ENCODE results near the gene MCUR1. TPM values are rescaled to one million over a fixed set of nuclear protein-coding genes. Genes with fewer than 3 reads are reported as not detected.
"Not testable (repeated sequence)": the region's sequence is repeated elsewhere in the genome, so short reads cannot be mapped to it uniquely, and the experiment has no call there.

The MCUR1 gene
- total RNA-seq, 1 donor from 2014 or later, result 39.8 TPM

- H3K36me3 Mint-ChIP-seq (ENCODE audit: low read depth), result no peaks in the 10 kb centered on the region
- no peaks in the 10 kb centered on the region for H3K9me3 Mint-ChIP-seq
- peaks cover 5% of the 10 kb centered on the region for H3K4me1 Mint-ChIP-seq (ENCODE audit: low read depth)
- H3K27ac Mint-ChIP-seq, result no peak overlapping the region
- DNase-seq (ENCODE audit: low spot score), result no peak
- no peak overlapping the region for H3K4me3 Mint-ChIP-seq (ENCODE audit: low read depth)
- H3K27me3 Mint-ChIP-seq (ENCODE audit: low read depth), result peaks cover 12% of the 10 kb centered on the region
- intact Hi-C loops (cut with micrococcal nuclease), result no loop called here
These were observed 32.5 kb upstream of the MCUR1 start for GRCh38 chr6:13846841-13847240.

DNA sequence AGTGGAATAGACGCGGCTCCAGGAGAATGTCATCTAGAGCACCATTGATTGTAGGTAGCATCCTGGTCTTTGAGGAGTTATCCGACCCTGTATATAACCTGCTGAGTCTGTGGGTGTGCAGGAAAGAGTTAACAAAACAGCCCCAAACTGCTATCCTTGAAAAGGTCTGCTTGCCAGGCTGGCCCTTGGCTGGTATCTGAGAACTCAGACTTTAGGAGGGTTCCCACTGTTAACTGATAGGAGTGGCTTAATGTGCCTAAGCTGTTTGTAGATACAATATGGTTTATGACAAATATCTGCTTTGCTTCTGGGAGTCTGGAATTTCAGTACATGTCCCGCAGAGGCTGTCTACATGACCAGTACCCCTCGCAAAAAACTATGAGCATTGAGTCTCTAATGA is 27.6 kb upstream of the MCUR1 start:
- Mint-ChIP-seq H3K4me1 (ENCODE audit: low read depth) (peaks cover 17% of the 10 kb centered on the region), H3K9me3 (no peaks in the 10 kb centered on the region), H3K27me3 (ENCODE audit: low read depth) (peaks cover under 1% of the 10 kb centered on the region), H3K27ac (no peak overlapping the region), H3K36me3 (ENCODE audit: low read depth) (no peaks in the 10 kb centered on the region), H3K4me3 (ENCODE audit: low read depth) (no peak overlapping the region)
- intact Hi-C loops (cut with micrococcal nuclease), result no loop called here
- DNase-seq (ENCODE audit: low spot score), result no peak

DNA sequence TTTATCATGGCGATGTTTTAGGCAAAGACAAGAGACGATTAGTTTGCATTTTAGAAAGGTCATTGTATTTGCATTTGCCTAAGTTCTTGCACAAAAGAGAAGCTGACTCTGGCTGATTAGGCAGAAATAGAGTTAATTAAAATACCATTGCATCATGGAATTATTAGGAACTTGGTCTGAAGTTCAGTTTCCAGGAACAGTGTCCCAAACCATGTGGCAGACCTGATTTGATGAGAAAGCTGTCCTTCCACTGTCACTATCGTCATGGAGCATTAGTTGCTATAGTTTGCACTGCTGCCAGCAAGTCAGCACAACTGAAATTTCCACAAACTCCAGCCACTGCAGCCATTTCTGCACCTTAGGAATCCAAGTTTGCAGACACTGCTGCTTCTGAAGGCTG is 24.3 kb upstream of the MCUR1 start:
- intact Hi-C loops (cut with micrococcal nuclease), result no loop called here
- Mint-ChIP-seq H3K27ac (no peak overlapping the region), H3K9me3 (peaks cover 4% of the 10 kb centered on the region), H3K27me3 (ENCODE audit: low read depth) (peaks cover 20% of the 10 kb centered on the region), H3K4me3 (ENCODE audit: low read depth) (no peak overlapping the region), H3K36me3 (ENCODE audit: low read depth) (no peaks in the 10 kb centered on the region), H3K4me1 (ENCODE audit: low read depth) (peaks cover 28% of the 10 kb centered on the region)
- DNase-seq (ENCODE audit: low spot score), result no peak

DNA sequence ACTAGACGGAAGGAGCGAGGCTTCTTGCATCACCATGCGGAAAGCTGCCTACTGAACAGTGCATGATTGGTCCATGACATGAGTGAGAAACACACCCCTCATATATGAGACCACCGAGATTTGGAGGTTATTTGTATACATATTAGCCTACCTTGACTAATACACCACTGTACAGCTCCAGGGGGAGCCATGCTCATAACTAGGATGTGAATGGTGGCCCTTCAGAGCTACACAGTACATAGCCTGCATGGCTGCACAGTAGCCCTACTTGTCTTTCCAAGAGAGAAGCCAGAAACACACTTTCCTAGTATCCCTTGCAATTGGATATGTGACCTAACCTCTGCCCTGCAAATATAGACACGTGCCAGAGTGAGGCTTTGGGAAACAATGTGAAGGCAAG is 21.8 kb upstream of the MCUR1 start:
- H3K4me1 Mint-ChIP-seq (ENCODE audit: low read depth), result peaks cover 16% of the 10 kb centered on the region
- no peak for DNase-seq (ENCODE audit: low spot score)
- no peaks in the 10 kb centered on the region for H3K36me3 Mint-ChIP-seq (ENCODE audit: low read depth)
- H3K4me3 Mint-ChIP-seq (ENCODE audit: low read depth), result no peak overlapping the region
- H3K27ac Mint-ChIP-seq, result no peak overlapping the region
- peaks cover 23% of the 10 kb centered on the region for H3K27me3 Mint-ChIP-seq (ENCODE audit: low read depth)
- peaks cover 5% of the 10 kb centered on the region for H3K9me3 Mint-ChIP-seq
- intact Hi-C loops (cut with micrococcal nuclease), result no loop called here

GRCh38 chr6:13834790-13835189 is 20.4 kb upstream of the MCUR1 start:
- intact Hi-C loops (cut with micrococcal nuclease), result no loop called here
- H3K36me3 Mint-ChIP-seq (ENCODE audit: low read depth), result no peaks in the 10 kb centered on the region

DNA sequence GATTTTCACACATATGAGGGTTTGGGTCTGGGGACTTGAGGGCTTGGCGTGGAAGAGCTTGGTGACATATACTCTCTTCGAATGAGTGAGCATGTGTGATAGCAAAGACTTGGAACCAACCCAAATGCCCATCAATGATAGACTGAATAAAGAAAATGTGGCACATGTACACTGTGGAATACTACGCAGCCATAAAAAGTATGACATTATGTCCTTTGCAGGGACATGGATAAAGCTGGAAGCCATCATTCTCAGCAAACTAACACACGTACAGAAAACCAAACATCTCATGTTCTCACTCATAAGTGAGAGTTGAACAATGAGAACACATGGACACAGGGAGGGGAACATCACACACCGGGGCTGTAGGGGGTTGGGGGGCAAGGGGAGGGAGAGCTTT is 19.7 kb upstream of the MCUR1 start:
- not testable (repeated sequence) for H3K9me3 Mint-ChIP-seq

More at GRCh38 chr6:13834790-13835189, 20.4 kb upstream of the MCUR1 start:
- Mint-ChIP-seq H3K4me3 (ENCODE audit: low read depth) (no peak overlapping the region), H3K4me1 (ENCODE audit: low read depth) (peaks cover 16% of the 10 kb centered on the region), H3K27me3 (ENCODE audit: low read depth) (peaks cover 23% of the 10 kb centered on the region), H3K27ac (no peak overlapping the region), H3K9me3 (peaks cover 5% of the 10 kb centered on the region)
- DNase-seq (ENCODE audit: low spot score), result no peak

GRCh38 chr6:13832778-13833177 is 18.4 kb upstream of the MCUR1 start:
- intact Hi-C loops (cut with micrococcal nuclease), result no loop called here
- no peak for DNase-seq (ENCODE audit: low spot score)

More for the DNA sequence above, 19.7 kb upstream of the MCUR1 start:
- H3K27ac Mint-ChIP-seq; intact Hi-C loops (cut with micrococcal nuclease); DNase-seq (ENCODE audit: low spot score); H3K4me3 Mint-ChIP-seq (ENCODE audit: low read depth); H3K36me3 Mint-ChIP-seq (ENCODE audit: low read depth): not testable (repeated sequence)
- Mint-ChIP-seq H3K27me3 (ENCODE audit: low read depth) (peaks cover 23% of the 10 kb centered on the region), H3K4me1 (ENCODE audit: low read depth) (peaks cover 16% of the 10 kb centered on the region)

GRCh38 chr6:13831615-13832014 is 17.3 kb upstream of the MCUR1 start:
- H3K9me3 Mint-ChIP-seq, result peaks cover 5% of the 10 kb centered on the region
- no peak overlapping the region for H3K27ac Mint-ChIP-seq
- H3K4me1 Mint-ChIP-seq (ENCODE audit: low read depth), result peaks cover 10% of the 10 kb centered on the region
- H3K36me3 Mint-ChIP-seq (ENCODE audit: low read depth), result no peaks in the 10 kb centered on the region
- intact Hi-C loops (cut with micrococcal nuclease), result no loop called here
- DNase-seq (ENCODE audit: low spot score), result no peak
- H3K4me3 Mint-ChIP-seq (ENCODE audit: low read depth), result no peak overlapping the region
- peaks cover 27% of the 10 kb centered on the region for H3K27me3 Mint-ChIP-seq (ENCODE audit: low read depth)

More at GRCh38 chr6:13832778-13833177, 18.4 kb upstream of the MCUR1 start:
- no peaks in the 10 kb centered on the region for H3K36me3 Mint-ChIP-seq (ENCODE audit: low read depth)
- peaks cover 5% of the 10 kb centered on the region for H3K9me3 Mint-ChIP-seq
- H3K27me3 Mint-ChIP-seq (ENCODE audit: low read depth), result peaks cover 23% of the 10 kb centered on the region
- H3K4me1 Mint-ChIP-seq (ENCODE audit: low read depth), result peaks cover 16% of the 10 kb centered on the region
- no peak overlapping the region for H3K27ac Mint-ChIP-seq
- no peak overlapping the region for H3K4me3 Mint-ChIP-seq (ENCODE audit: low read depth)

GRCh38 chr6:13830803-13831202 is 16.4 kb upstream of the MCUR1 start:
- Mint-ChIP-seq H3K36me3 (ENCODE audit: low read depth) (no peaks in the 10 kb centered on the region), H3K27ac (no peak overlapping the region), H3K4me3 (ENCODE audit: low read depth) (no peak overlapping the region), H3K27me3 (ENCODE audit: low read depth) (peaks cover 25% of the 10 kb centered on the region), H3K9me3 (peaks cover 5% of the 10 kb centered on the region), H3K4me1 (ENCODE audit: low read depth) (peaks cover 2% of the 10 kb centered on the region)
- intact Hi-C loops (cut with micrococcal nuclease), result no loop called here
- DNase-seq (ENCODE audit: low spot score), result no peak

GRCh38 chr6:13829419-13829818 is 15.1 kb upstream of the MCUR1 start:
- not testable (repeated sequence) for H3K9me3 Mint-ChIP-seq; H3K36me3 Mint-ChIP-seq (ENCODE audit: low read depth)

GRCh38 chr6:13828656-13829301 is 14.4 kb upstream of the MCUR1 start:
- H3K4me3 Mint-ChIP-seq (ENCODE audit: low read depth); H3K36me3 Mint-ChIP-seq (ENCODE audit: low read depth); H3K4me1 Mint-ChIP-seq (ENCODE audit: low read depth); intact Hi-C loops (cut with micrococcal nuclease); H3K9me3 Mint-ChIP-seq; DNase-seq (ENCODE audit: low spot score); H3K27ac Mint-ChIP-seq: not testable (repeated sequence)
- H3K27me3 Mint-ChIP-seq (ENCODE audit: low read depth), result peaks cover 20% of the 10 kb centered on the region

More at GRCh38 chr6:13829419-13829818, 15.1 kb upstream of the MCUR1 start:
- H3K27ac Mint-ChIP-seq; DNase-seq (ENCODE audit: low spot score); intact Hi-C loops (cut with micrococcal nuclease); H3K4me1 Mint-ChIP-seq (ENCODE audit: low read depth); H3K4me3 Mint-ChIP-seq (ENCODE audit: low read depth): not testable (repeated sequence)
- peaks cover 18% of the 10 kb centered on the region for H3K27me3 Mint-ChIP-seq (ENCODE audit: low read depth)

DNA sequence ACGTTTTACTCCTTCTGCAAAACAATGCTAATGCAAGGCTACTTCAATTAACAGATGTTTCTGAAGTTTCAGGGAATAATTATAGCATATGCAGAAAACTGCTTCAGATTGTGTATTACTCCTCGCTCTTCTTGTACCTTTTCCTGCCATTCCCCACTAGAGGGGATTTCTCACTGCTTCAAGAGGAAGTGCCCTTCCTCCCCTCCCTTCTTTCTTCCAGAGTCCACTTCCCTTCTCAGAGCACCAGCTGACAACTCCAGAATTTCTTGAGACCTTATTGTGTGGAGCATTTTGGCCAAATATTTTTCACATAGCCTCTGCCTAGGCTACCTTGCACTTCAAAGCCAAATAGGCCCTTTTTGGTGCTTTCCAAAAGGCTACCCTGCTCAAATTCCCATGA is 12.7 kb upstream of the MCUR1 start:
- intact Hi-C loops (cut with micrococcal nuclease), result no loop called here
- no peak overlapping the region for H3K27ac Mint-ChIP-seq
- H3K27me3 Mint-ChIP-seq (ENCODE audit: low read depth), result peaks cover 19% of the 10 kb centered on the region
- DNase-seq (ENCODE audit: low spot score), result no peak
- peaks cover 2% of the 10 kb centered on the region for H3K4me1 Mint-ChIP-seq (ENCODE audit: low read depth)
- no peaks in the 10 kb centered on the region for H3K36me3 Mint-ChIP-seq (ENCODE audit: low read depth)
- no peaks in the 10 kb centered on the region for H3K9me3 Mint-ChIP-seq
- H3K4me3 Mint-ChIP-seq (ENCODE audit: low read depth), result no peak overlapping the region

GRCh38 chr6:13825871-13826270 is 11.5 kb upstream of the MCUR1 start:
- Mint-ChIP-seq H3K36me3 (ENCODE audit: low read depth) (no peaks in the 10 kb centered on the region), H3K9me3 (no peaks in the 10 kb centered on the region), H3K4me1 (ENCODE audit: low read depth) (peaks cover 2% of the 10 kb centered on the region)

More at GRCh38 chr6:13825871-13826270, 11.5 kb upstream of the MCUR1 start:
- intact Hi-C loops (cut with micrococcal nuclease), result no loop called here
- Mint-ChIP-seq H3K4me3 (ENCODE audit: low read depth) (no peak overlapping the region), H3K27me3 (ENCODE audit: low read depth) (peaks cover 19% of the 10 kb centered on the region), H3K27ac (no peak overlapping the region)
- no peak for DNase-seq (ENCODE audit: low spot score)

Measured in activated T-helper 2 cell treated with anti-CD3 and anti-CD28 coated beads, Interferon-gamma antibody, Interleukin-2, Interleukin-4, amounts not matched to agents 10 μg/mL and 5 μg/mL and 100 μg/mL, durations not matched to agents 14 hours and 24 hours and 36 hours (primary cell).